Fibroblast of mammary gland (primary cell): Measurements from ENCODE around the gene PRELID1.

Experiments
- DNase-seq: peaks from one replicate; pipeline ENCODE4 v3.0.0-alpha.2; 2010; ENCODE audit warnings: low read depth
- H3K4me3 ChIP-seq: 2 replicates; pipeline ENCODE4 v1.5.1; 2011; ENCODE audit warnings: low read depth, mild to moderate bottlenecking, low read length, moderate library complexity; ENCODE audit not compliant: control insufficient read depth
- TF ChIP-seq, protein P1 (sequence below): conservative IDR thresholded peaks from 2 replicates; pipeline ENCODE4 v1.5.1; 2011; ENCODE audit warnings: low read depth, low read length, inconsistent platforms; ENCODE audit not compliant: control insufficient read depth, insufficient read depth

The PRELID1 gene

DNA sequence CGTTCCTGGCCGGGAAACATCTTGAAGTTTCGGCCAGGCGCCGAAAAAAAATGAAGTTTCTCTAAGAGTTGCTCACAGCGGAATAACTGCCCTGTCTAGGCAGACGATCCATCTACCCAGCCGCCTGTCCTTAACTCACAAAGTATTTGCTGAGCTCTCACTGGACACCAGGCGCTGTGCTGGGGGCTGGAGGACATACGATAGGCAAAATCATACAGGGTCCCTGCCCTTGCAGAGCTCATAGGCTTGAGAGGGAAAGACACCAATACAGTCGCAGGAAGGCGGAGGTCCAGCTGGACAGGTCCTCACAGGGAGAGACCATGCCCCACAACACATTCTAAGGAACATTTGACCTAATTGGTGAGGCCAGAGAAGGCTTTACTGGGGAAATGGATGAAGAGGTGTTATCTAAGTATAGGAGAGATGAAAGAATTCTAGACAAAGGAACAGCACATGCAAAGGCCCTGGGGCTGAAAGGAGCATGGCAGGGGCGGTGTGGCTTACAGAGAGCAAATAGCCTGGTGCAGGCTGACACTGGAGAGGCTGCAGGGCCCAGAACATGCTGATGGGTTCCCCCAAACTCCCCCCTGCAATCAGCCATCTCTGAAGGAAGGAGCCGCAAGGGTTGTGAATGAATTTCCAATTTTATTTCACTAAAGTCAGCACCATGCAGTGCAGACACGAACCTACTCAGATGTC, 10.1 kb downstream of the PRELID1 start:
- DNase-seq: no peak
- no peak overlapping the region for H3K4me3 ChIP-seq
- TF ChIP-seq, protein P1, sequence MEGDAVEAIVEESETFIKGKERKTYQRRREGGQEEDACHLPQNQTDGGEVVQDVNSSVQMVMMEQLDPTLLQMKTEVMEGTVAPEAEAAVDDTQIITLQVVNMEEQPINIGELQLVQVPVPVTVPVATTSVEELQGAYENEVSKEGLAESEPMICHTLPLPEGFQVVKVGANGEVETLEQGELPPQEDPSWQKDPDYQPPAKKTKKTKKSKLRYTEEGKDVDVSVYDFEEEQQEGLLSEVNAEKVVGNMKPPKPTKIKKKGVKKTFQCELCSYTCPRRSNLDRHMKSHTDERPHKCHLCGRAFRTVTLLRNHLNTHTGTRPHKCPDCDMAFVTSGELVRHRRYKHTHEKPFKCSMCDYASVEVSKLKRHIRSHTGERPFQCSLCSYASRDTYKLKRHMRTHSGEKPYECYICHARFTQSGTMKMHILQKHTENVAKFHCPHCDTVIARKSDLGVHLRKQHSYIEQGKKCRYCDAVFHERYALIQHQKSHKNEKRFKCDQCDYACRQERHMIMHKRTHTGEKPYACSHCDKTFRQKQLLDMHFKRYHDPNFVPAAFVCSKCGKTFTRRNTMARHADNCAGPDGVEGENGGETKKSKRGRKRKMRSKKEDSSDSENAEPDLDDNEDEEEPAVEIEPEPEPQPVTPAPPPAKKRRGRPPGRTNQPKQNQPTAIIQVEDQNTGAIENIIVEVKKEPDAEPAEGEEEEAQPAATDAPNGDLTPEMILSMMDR: no peak

DNA sequence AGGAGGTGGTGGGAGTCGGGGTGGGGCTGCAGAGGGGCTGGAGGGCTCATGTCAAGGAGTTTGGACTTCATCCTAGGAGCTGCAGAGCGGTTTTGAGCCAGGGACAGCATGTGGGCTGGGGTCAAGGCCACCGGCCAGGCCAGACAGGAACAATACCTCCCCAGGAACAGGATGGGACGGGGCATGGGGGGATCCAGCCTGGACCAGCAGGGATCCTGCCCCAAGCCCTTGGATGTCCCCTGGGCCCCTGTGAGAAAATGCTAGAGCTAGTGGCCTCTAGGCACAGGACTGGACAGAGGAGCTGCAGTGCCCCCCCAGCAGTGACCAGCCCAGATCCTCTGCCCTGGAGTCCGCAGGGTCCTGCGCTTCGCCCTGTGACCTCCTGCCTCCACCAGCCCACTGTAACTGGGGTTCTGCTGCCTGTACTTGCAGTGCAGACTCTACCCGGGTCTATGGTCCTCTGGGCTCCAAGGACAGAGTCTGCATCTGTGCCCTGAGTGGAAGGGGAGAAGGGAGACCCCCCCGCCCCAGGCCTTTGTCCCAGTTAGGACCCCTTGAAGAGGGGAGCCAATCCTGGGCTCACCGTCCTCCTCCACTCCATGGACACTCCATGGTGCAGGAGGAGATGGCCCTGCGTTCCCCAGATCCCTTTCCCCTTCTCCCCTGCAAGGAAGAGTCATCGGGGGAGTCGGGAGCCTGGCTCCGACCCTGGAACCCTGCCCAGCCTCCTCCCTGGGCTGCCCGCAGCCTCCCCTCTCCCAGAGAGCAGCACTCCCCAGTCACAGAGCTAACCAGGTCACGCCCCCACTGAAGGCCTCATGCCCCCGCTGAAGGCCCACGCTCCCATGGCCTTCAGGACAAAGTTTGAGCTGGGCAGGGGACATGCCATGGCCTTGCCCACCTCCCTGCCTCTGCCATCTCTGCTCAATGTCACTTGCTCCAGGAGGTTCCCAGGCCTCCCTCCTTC, 11.1 kb downstream of the PRELID1 start:
- TF ChIP-seq, protein P1: no peak
- no peak for DNase-seq
- H3K4me3 ChIP-seq: no peak overlapping the region

DNA sequence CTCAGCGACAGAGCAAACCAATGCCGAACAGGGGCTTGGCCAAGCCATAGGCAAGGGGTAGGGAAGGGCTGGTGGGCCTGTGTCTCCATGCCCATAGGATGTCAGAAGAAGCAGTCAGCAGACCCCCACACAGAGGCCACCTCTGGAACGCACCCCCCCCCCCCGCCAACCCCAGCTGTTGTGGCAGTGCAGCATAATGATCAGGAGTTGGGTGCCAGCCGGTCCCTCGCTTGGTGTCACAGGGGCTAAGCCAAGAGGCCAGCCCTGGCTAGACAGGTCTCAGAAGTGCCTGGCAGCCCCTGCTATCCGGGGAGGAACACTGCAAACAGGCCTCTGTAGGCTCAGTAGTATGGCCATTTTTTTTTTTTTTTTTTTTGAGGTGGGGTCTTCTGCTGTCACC, 11.8 kb downstream of the PRELID1 start:
- DNase-seq: no peak
- H3K4me3 ChIP-seq: no peak overlapping the region
- TF ChIP-seq, protein P1: no peak

DNA sequence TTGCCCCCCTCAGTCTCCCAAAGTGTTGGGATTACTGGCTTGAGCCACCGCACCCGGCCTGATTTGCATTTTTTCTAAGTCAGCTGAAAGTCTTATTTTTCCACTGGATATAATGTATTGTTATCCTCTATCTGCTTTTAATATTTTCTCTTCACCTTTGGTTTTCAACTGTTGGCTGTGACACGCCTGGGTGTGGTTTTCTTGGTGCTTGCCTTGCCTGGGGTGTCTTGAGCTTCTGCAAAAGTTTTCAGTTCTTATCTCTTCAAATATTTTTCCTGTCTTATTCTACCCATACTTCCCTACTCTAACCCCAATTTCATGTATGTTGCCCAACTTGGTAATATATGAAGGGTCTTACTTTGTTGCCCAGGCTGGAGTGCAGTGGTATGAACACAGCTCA, 12.4 kb downstream of the PRELID1 start:
- no peak for DNase-seq
- no peak overlapping the region for H3K4me3 ChIP-seq
- TF ChIP-seq, protein P1: no peak

DNA sequence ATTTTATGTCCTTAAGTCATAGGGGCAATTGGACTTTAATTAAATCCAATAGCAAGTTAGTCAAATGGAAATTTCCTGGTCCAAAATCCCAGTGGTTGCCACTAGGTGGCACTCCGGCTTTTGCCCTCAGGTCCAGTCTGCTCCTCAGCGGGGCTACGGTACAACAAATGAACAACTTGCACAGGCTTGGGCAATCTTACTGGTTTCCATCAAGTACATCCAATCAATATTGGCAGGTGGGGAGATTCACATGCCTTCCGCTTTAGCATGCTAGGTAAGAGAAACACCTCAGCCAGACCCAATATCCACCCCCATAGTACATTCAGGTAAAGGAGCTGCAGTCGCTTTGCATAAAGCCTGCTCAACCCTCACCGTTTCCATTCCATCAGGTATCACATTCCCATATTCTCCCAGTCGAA, 14.4 kb downstream of the PRELID1 start:
- TF ChIP-seq, protein P1: peak; percentile 95
- H3K4me3 ChIP-seq: no peak overlapping the region
- peak; percentile 80 for DNase-seq

DNA sequence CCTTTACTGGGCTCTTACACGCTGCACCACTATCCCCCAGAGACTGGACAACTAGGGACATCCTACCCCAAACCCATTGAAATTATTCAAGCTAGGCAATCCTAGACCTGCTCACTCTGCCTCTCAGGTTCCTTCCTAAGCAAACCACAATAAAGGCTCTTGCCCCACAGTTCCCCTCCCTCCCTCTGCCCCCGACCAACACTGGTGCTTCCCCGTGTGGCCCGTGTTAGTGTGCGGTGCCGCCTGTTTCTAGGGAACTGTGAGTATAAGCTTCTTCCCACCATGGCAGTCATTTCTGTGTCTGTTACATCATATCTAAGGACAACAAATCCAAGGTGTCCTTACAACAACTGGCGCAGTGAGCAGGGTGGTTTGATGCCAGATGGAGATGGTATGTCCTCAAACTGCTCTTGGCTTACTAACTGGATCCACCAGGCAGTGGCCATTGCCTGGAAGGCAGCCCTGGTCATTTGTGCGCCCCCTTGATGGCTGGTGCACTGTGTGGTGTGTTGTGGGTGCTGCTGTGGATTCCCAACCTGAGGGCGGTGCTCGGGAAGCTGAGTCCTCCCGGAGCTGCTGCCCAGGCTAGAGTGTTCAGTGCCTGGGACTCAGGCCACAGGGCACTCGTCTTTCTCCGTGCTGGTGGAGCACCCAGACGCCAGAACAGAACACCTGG, 16.5 kb downstream of the PRELID1 start:
- no peak for DNase-seq
- no peak overlapping the region for H3K4me3 ChIP-seq
- TF ChIP-seq, protein P1: no peak
